T1000 (cell line): ENCODE results near the gene LTBP3.

Experiments
- DNase-seq: peaks from one replicate; lab custom pipeline; 2025; ENCODE audit warnings: mixed read lengths; lab: John Stamatoyannopoulos, UW

Gene LTBP3

GRCh38 chr11:65496304-65497140 lies 61.6 kb downstream of the LTBP3 start:
- DNase-seq, result no peak

- peak; percentile 74 for DNase-seq
Observed at GRCh38 chr11:65493367-65494176, 64.6 kb downstream of the LTBP3 start.

- DNase-seq, result no peak
Observed at GRCh38 chr11:65492637-65493366, 65.4 kb downstream of the LTBP3 start.

GRCh38 chr11:65492387-65492636 lies 65.8 kb downstream of the LTBP3 start:
- DNase-seq, result no peak

GRCh38 chr11:65491614-65492386 lies 66.4 kb downstream of the LTBP3 start:
- DNase-seq, result peak; percentile 55

GRCh38 chr11:65491163-65491465 lies 67.0 kb downstream of the LTBP3 start:
- no peak for DNase-seq

- no peak for DNase-seq
Observed at GRCh38 chr11:65489706-65490320, 68.3 kb downstream of the LTBP3 start.

- no peak for DNase-seq
Observed at GRCh38 chr11:65489035-65489705, 69.0 kb downstream of the LTBP3 start.
